A549 (cell line): Measurements from ENCODE around the gene PDLIM3.
"Not testable (repeated sequence)": the region's sequence is repeated elsewhere in the genome, so short reads cannot be mapped to it uniquely, and the experiment has no call there.

Experiments used
- EHMT2 ChIP-seq: fragments of 200-600 bp; sonication (generic); IDR thresholded peaks from 2 replicates; pipeline ENCODE4 v1.6.1; 2016; ENCODE audit warnings: antibody characterized with exemption, low read depth, mild to moderate bottlenecking, moderate library complexity
- JUN ChIP-seq, 2 experiments: fragments of >200 bp; sonication (Bioruptor Twin); formaldehyde crosslinking; IDR thresholded peaks; 2 replicates in 1 of 2; 3 replicates in 1 of 2; pipeline ENCODE4 v1.6.1; 2016 to 2017
- JUNB ChIP-seq: fragments of >200 bp; sonication (Bioruptor Twin); formaldehyde crosslinking; IDR thresholded peaks from 2 replicates; pipeline ENCODE4 v1.6.1; 2016
- POLR2A ChIP-seq: IDR thresholded peaks from 2 replicates; pipeline ENCODE4 v1.6.1; 2012; ENCODE audit warnings: mild to moderate bottlenecking, low read length
- RCOR1 ChIP-seq: fragments of 150-350 bp; IDR thresholded peaks from 2 replicates; pipeline ENCODE4 v1.6.1; 2014; ENCODE audit warnings: antibody characterized with exemption, low read length, low read depth
- ZFP36 ChIP-seq: fragments of 450-650 bp; IDR thresholded peaks from 2 replicates; pipeline ENCODE4 v1.6.1; 2014; ENCODE audit warnings: borderline replicate concordance; ENCODE audit not compliant: partially characterized antibody
- TF ChIP-seq, protein P1 (sequence below): fragments of >200 bp; sonication (Bioruptor Twin); formaldehyde crosslinking; IDR thresholded peaks from 3 replicates; pipeline ENCODE4 v1.5.1; 2016
- TF ChIP-seq, protein P2 (sequence below): IDR thresholded peaks from 2 replicates; pipeline ENCODE4 v1.6.1; 2012

DNA sequence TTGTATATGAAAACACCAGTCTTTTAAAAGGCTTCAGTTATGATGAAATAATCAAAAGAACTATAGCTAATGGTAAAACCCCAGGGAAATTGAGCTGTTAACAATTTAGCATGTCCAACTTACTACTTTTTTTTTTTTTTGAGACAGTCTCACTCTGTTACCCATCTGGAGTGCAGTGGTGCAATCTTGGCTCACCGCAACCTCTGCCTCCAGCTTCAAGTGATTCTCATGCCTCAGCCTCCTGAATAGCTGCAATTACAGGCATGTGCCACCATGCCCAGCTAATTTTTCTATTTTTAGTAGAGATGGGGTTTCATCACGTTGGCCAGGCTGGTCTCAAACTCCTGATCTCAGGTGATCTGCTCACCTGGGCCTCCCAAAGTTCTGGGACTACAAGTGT, 24.1 kb downstream of the PDLIM3 start:
- TF ChIP-seq, protein P1, sequence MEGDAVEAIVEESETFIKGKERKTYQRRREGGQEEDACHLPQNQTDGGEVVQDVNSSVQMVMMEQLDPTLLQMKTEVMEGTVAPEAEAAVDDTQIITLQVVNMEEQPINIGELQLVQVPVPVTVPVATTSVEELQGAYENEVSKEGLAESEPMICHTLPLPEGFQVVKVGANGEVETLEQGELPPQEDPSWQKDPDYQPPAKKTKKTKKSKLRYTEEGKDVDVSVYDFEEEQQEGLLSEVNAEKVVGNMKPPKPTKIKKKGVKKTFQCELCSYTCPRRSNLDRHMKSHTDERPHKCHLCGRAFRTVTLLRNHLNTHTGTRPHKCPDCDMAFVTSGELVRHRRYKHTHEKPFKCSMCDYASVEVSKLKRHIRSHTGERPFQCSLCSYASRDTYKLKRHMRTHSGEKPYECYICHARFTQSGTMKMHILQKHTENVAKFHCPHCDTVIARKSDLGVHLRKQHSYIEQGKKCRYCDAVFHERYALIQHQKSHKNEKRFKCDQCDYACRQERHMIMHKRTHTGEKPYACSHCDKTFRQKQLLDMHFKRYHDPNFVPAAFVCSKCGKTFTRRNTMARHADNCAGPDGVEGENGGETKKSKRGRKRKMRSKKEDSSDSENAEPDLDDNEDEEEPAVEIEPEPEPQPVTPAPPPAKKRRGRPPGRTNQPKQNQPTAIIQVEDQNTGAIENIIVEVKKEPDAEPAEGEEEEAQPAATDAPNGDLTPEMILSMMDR, result not testable (repeated sequence)
- not testable (repeated sequence) for TF ChIP-seq JUNB; POLR2A; JUN (IDR thresholded peaks at IDR 0.05); RCOR1; ZFP36; EHMT2
- TF ChIP-seq, protein P2, sequence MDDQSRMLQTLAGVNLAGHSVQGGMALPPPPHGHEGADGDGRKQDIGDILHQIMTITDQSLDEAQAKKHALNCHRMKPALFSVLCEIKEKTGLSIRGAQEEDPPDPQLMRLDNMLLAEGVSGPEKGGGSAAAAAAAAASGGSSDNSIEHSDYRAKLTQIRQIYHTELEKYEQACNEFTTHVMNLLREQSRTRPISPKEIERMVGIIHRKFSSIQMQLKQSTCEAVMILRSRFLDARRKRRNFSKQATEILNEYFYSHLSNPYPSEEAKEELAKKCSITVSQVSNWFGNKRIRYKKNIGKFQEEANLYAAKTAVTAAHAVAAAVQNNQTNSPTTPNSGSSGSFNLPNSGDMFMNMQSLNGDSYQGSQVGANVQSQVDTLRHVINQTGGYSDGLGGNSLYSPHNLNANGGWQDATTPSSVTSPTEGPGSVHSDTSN, result not testable (repeated sequence)
